ENCODE results near the gene LRAT.

DNA sequence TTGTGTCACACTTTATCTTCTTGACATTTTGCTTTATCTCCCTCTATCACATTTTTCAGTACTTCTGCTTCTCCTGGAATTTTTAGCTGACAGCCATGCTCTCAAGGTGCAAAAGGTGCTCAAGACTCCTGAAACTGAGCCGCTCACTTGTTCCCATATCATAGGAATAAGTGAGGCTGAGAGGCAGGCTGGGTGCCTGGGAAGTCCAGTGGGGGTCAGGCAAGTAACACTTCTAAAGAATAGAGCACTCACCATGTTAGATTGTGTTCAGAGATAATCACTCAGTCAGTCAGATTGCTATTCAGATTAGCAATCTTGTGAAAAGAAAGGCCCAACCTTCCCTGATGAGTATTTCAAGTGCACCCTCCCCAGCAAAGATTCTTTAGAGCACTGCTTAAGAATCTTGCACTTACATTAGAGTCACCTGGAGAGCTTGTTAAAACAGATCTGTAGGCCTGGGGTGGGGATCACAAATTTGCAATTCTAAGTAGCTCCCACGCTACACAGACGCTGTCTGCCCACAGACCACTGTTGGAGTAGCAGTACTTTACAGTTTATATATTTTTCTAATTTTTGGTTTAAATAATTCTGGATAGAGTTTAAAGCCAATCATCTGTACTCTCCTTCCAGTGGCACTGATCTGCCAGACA is 23.1 kb upstream of the LRAT start:
- TF ChIP-seq POLR2A (IDR thresholded peaks at IDR 0.05) (no peak), EP300 (IDR thresholded peaks at IDR 0.05) (no peak)
- TF ChIP-seq, protein P1, sequence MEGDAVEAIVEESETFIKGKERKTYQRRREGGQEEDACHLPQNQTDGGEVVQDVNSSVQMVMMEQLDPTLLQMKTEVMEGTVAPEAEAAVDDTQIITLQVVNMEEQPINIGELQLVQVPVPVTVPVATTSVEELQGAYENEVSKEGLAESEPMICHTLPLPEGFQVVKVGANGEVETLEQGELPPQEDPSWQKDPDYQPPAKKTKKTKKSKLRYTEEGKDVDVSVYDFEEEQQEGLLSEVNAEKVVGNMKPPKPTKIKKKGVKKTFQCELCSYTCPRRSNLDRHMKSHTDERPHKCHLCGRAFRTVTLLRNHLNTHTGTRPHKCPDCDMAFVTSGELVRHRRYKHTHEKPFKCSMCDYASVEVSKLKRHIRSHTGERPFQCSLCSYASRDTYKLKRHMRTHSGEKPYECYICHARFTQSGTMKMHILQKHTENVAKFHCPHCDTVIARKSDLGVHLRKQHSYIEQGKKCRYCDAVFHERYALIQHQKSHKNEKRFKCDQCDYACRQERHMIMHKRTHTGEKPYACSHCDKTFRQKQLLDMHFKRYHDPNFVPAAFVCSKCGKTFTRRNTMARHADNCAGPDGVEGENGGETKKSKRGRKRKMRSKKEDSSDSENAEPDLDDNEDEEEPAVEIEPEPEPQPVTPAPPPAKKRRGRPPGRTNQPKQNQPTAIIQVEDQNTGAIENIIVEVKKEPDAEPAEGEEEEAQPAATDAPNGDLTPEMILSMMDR (IDR thresholded peaks at IDR 0.05) = no peak
